SK-N-SH (cell line): Measurements from ENCODE around the gene SFXN4. TPM values are rescaled to one million over a fixed set of nuclear protein-coding genes. Genes with fewer than 3 reads are reported as not detected.

Source experiments
- CTCF ChIA-PET: fragments of 300-600, 350-600 bp; formaldehyde crosslinking; extraction: SDS; loops from one replicate; lab custom pipeline; 2021; lab: Yijun Ruan, JAX
- POLR2A ChIA-PET: fragments of 350-600 bp; sonication (Branson Sonifier 250); formaldehyde crosslinking; extraction: SDS; loops from one replicate; lab custom pipeline; 2020; ENCODE audit warnings: antibody characterized with exemption, inconsistent platforms; lab: Yijun Ruan, JAX
- DNase-seq: peaks from one replicate; pipeline ENCODE4 v3.0.0; 2012
- H2AFZ ChIP-seq: fragments of 200-600 bp; sonication (generic); 2 replicates; pipeline ENCODE4 v1.8.1; 2016; ENCODE audit warnings: antibody characterized with exemption, mild to moderate bottlenecking, low read depth
- H3F3A ChIP-seq: fragments of 200-600 bp; sonication (generic); replicated peaks from 2 replicates; pipeline ENCODE3; 2016; ENCODE audit warnings: antibody characterized with exemption, mild to moderate bottlenecking; ENCODE audit not compliant: insufficient read depth
- H3K27ac ChIP-seq, 2 experiments: fragments of 200-500 bp in 1 of 2; fragments of 200-600 bp in 1 of 2; sonication (Bioruptor generic) in 1 of 2; sonication (generic), shearing (Covaris generic) in 1 of 2; 2 replicates each; pipeline versions ENCODE4 v1.5.1 to v1.6.1; 2014 to 2016; ENCODE audit warnings: low read depth in 2 of 2, inconsistent platforms in 1 of 2, low read length in 1 of 2, mild to moderate bottlenecking in 1 of 2, mixed read lengths in 1 of 2
- H3K27me3 ChIP-seq: fragments of 200-600 bp; sonication (generic), shearing (Covaris generic); 2 replicates; pipeline ENCODE4 v1.6.1; 2016; ENCODE audit warnings: mixed run types; ENCODE audit not compliant: insufficient read depth
- H3K36me3 ChIP-seq, 2 experiments: fragments of 200-500 bp in 1 of 2; fragments of 200-600 bp in 1 of 2; sonication (Bioruptor generic) in 1 of 2; sonication (generic) in 1 of 2; replicated peaks in 1 of 2; 2 replicates each; pipeline versions ENCODE3 to v1.5.1; 2014 to 2016; ENCODE audit warnings: low read length in 1 of 2, mild to moderate bottlenecking in 1 of 2; ENCODE audit not compliant: insufficient read depth in 2 of 2, control insufficient read depth in 1 of 2
- H3K4me1 ChIP-seq, 2 experiments: fragments of 200-500 bp in 1 of 2; fragments of 200-600 bp in 1 of 2; sonication (Bioruptor generic) in 1 of 2; sonication (generic), shearing (Covaris generic) in 1 of 2; 2 replicates each; pipeline versions ENCODE4 v1.5.1 to v1.6.1; 2014 to 2016; ENCODE audit warnings: low read depth in 1 of 2, low read length in 1 of 2, mixed run types in 1 of 2; ENCODE audit not compliant: insufficient read depth in 2 of 2, control insufficient read depth in 1 of 2
- H3K4me2 ChIP-seq: fragments of 200-600 bp; sonication (generic), shearing (Covaris generic); 2 replicates; pipeline ENCODE4 v1.6.1; 2017; ENCODE audit warnings: mixed run types
- H3K4me3 ChIP-seq, 2 experiments: fragments of 200-500 bp in 1 of 2; fragments of 200-600 bp in 1 of 2; sonication (Bioruptor generic) in 1 of 2; sonication (generic), shearing (Covaris generic) in 1 of 2; 2 replicates each; pipeline versions ENCODE4 v1.5.1 to v1.8.1; 2014 to 2016; ENCODE audit warnings: low read depth in 2 of 2, inconsistent platforms in 1 of 2, low read length in 1 of 2, mild to moderate bottlenecking in 1 of 2, mixed read lengths in 1 of 2, moderate library complexity in 1 of 2
- H3K79me2 ChIP-seq: fragments of 200-600 bp; sonication (generic); 2 replicates; pipeline ENCODE4 v1.8.1; 2017; ENCODE audit warnings: mild to moderate bottlenecking; ENCODE audit not compliant: insufficient read depth
- H3K9ac ChIP-seq: fragments of 200-600 bp; sonication (generic); 2 replicates; pipeline ENCODE4 v1.6.1; 2017; ENCODE audit warnings: mixed run types
- H3K9me2 ChIP-seq: fragments of 200-600 bp; sonication (generic); 2 replicates; pipeline ENCODE4 v1.6.1; 2017; ENCODE audit warnings: mixed run types
- H3K9me3 ChIP-seq: fragments of 200-600 bp; sonication (generic); 2 replicates; pipeline ENCODE4 v1.6.1; 2017; ENCODE audit warnings: mixed run types, mild to moderate bottlenecking, moderate library complexity
- H4K20me1 ChIP-seq: fragments of 200-600 bp; sonication (generic); 2 replicates; pipeline ENCODE4 v1.6.1; 2017; ENCODE audit warnings: mild to moderate bottlenecking, mixed run types; ENCODE audit not compliant: insufficient read depth
- CHD2 ChIP-seq: fragments of 150-350 bp; IDR thresholded peaks from 2 replicates; pipeline ENCODE4 v1.6.1; 2018; ENCODE audit warnings: low read length; ENCODE audit not compliant: partially characterized antibody
- ELF1 ChIP-seq: IDR thresholded peaks from 2 replicates; pipeline ENCODE4 v1.4.0; 2012
- FOSL2 ChIP-seq: IDR thresholded peaks from 2 replicates; pipeline ENCODE4 v1.4.0; 2012; ENCODE audit warnings: low read depth, mild to moderate bottlenecking, moderate library complexity, borderline replicate concordance
- FOXJ3 ChIP-seq: sonication (generic); formaldehyde crosslinking; IDR thresholded peaks from 2 replicates; pipeline ENCODE4 v1.5.1; 2020; ENCODE audit warnings: mild to moderate bottlenecking, missing genetic modification reagents
- GABPA ChIP-seq: IDR thresholded peaks from 2 replicates; pipeline ENCODE4 v1.4.0; 2012; ENCODE audit warnings: low read depth, mild to moderate bottlenecking
- GATA2 ChIP-seq: sonication (generic); formaldehyde crosslinking; IDR thresholded peaks from 2 replicates; pipeline ENCODE4 v1.5.0; 2020; ENCODE audit warnings: mild to moderate bottlenecking, missing genetic modification reagents
- JUND ChIP-seq: IDR thresholded peaks from 2 replicates; pipeline ENCODE4 v1.4.0; 2012
- MXI1 ChIP-seq: IDR thresholded peaks from 2 replicates; pipeline ENCODE4 v1.6.1; 2012; ENCODE audit warnings: mild to moderate bottlenecking, low read depth, low read length, improper control_type of control experiment
- NFIC ChIP-seq: IDR thresholded peaks from 2 replicates; pipeline ENCODE4 v1.4.0; 2012; ENCODE audit warnings: borderline replicate concordance
- NRF1 ChIP-seq: IDR thresholded peaks from 2 replicates; pipeline ENCODE4 v1.6.1; 2012; ENCODE audit warnings: low read depth, mild to moderate bottlenecking, low read length
- RXRA ChIP-seq: IDR thresholded peaks from 2 replicates; pipeline ENCODE4 v1.4.0; 2012; ENCODE audit warnings: low read depth, mild to moderate bottlenecking, borderline replicate concordance
- SIN3A ChIP-seq: IDR thresholded peaks from 2 replicates; pipeline ENCODE4 v1.6.1; 2012; ENCODE audit warnings: low read depth, mild to moderate bottlenecking, low read length, moderate library complexity, borderline replicate concordance
- SMC3 ChIP-seq: IDR thresholded peaks from 2 replicates; pipeline ENCODE4 v1.6.1; 2012; ENCODE audit warnings: low read depth, low read length, improper control_type of control experiment
- TCF12 ChIP-seq: IDR thresholded peaks from 2 replicates; pipeline ENCODE4 v1.4.0; 2012
- YY1 ChIP-seq: IDR thresholded peaks from 2 replicates; pipeline ENCODE4 v1.4.0; 2012; ENCODE audit warnings: low read depth, mild to moderate bottlenecking
- WGBS: methylation state at CpG from one replicate; pipeline ENCODE4 v1.1.6; 2017; ENCODE audit warnings: low lambda C conversion rate; 5-methylcytosine and 5-hydroxymethylcytosine counted together
- polyA plus RNA-seq, 3 experiments: library from polyadenylated mRNA; depleted of rRNA; stranded (reverse); fragments of >200 nt; gene quantifications; 2 replicates each; pipeline ENCODE4 v1.2.3, GENCODE V29; 2012
- TF ChIP-seq, protein P1 (sequence below): IDR thresholded peaks from 2 replicates; pipeline ENCODE4 v1.4.0; 2012; ENCODE audit warnings: low read depth, borderline replicate concordance
- TF ChIP-seq, protein P2 (sequence below): IDR thresholded peaks from 2 replicates; pipeline ENCODE4 v1.4.0; 2012; ENCODE audit warnings: low read depth, borderline replicate concordance
- TF ChIP-seq, protein P3 (sequence below): fragments of 150-350 bp; IDR thresholded peaks from 2 replicates; pipeline ENCODE4 v1.6.1; 2017; ENCODE audit warnings: antibody characterized with exemption, low read length, low read depth, borderline replicate concordance

SFXN4 gene
- polyA plus RNA-seq, 1 of the 3 experiments (the other 2 are of a cell fraction), result 24.2 TPM

DNA sequence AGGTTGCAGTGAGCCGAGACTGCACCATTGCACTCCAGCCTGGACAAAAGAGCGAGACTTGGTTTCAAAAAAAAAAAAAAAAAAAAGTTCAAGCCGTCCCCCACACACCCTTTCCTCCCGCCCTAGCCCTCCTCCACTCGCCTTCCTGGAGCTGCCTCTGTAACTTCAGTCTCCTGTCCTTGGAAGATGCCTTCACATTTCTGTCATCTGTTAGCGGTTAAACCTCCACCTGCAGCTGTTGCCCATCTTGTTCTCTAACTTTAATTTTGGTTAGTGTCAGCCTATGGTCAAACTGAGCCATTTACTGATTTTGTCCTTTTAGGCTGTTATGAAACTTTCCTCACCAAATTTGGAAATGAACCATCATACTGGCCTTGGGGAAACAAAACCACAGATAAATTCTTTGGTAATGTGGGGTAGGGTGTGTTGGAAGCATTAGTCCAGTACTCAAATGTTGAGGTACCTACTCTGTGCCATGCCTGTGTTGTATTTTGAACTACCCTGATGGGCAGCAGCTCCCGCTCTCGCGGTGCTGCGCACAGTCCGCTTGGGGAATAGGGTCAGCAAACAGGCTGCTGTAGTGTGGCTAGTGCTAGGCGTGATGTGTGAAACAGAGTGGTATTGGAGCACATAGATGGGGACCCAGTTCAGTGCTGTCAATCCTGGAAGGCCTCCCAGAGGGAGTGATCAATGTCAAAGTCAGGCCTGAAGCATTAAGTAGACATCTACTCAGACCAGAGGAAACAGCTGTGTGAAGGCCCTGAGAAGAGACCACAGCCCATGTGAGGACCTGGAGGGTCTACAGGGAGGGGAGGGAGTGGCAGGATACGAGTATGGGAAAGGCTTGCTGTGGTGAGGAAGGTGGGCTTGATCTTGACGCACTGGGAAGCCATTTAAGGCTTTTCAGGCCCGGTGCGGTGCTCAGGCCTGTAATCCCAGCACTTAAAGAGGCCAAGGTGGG is 26.9 kb downstream of the SFXN4 start:
- no peak overlapping the region for H3K27ac ChIP-seq
- no peak overlapping the region for H3K9ac ChIP-seq
- peaks cover 6 to 9% of the 10 kb centered on the region in 2 experiments for H3K36me3 ChIP-seq
- no peak for TF ChIP-seq JUND
- TF ChIP-seq TCF12, result no peak
- TF ChIP-seq MXI1, result no peak
- TF ChIP-seq NFIC, result no peak
- TF ChIP-seq, protein P1, sequence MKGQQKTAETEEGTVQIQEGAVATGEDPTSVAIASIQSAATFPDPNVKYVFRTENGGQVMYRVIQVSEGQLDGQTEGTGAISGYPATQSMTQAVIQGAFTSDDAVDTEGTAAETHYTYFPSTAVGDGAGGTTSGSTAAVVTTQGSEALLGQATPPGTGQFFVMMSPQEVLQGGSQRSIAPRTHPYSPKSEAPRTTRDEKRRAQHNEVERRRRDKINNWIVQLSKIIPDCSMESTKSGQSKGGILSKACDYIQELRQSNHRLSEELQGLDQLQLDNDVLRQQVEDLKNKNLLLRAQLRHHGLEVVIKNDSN, result no peak
- no peak for TF ChIP-seq SMC3
- no peak for TF ChIP-seq RXRA
- no peak for TF ChIP-seq NRF1
- TF ChIP-seq SIN3A, result no peak
- TF ChIP-seq FOSL2, result no peak
- no peak for TF ChIP-seq ELF1
- TF ChIP-seq, protein P2, sequence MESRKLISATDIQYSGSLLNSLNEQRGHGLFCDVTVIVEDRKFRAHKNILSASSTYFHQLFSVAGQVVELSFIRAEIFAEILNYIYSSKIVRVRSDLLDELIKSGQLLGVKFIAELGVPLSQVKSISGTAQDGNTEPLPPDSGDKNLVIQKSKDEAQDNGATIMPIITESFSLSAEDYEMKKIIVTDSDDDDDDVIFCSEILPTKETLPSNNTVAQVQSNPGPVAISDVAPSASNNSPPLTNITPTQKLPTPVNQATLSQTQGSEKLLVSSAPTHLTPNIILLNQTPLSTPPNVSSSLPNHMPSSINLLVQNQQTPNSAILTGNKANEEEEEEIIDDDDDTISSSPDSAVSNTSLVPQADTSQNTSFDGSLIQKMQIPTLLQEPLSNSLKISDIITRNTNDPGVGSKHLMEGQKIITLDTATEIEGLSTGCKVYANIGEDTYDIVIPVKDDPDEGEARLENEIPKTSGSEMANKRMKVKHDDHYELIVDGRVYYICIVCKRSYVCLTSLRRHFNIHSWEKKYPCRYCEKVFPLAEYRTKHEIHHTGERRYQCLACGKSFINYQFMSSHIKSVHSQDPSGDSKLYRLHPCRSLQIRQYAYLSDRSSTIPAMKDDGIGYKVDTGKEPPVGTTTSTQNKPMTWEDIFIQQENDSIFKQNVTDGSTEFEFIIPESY, result no peak
- no peak for TF ChIP-seq CHD2
- TF ChIP-seq YY1, result no peak
- no peak for TF ChIP-seq GATA2
- TF ChIP-seq, protein P3, sequence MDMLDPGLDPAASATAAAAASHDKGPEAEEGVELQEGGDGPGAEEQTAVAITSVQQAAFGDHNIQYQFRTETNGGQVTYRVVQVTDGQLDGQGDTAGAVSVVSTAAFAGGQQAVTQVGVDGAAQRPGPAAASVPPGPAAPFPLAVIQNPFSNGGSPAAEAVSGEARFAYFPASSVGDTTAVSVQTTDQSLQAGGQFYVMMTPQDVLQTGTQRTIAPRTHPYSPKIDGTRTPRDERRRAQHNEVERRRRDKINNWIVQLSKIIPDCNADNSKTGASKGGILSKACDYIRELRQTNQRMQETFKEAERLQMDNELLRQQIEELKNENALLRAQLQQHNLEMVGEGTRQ, result no peak
- TF ChIP-seq FOXJ3, result no peak
- TF ChIP-seq GABPA, result no peak
- POLR2A ChIA-PET, result interaction anchor here (0.7 kb wide), 1 partner anchor 57 kb away, joined by 3 read pairs; no protein-coding TSS in a partner anchor
- no peaks in the 10 kb centered on the region for H3K9me3 ChIP-seq
- no peaks in the 10 kb centered on the region for H3K4me1 ChIP-seq
- WGBS, result 97% methylated on average over 16 of the region's 16 CpGs
- H4K20me1 ChIP-seq, result no peaks in the 10 kb centered on the region
- H3K27me3 ChIP-seq, result no peaks in the 10 kb centered on the region
- H3K9me2 ChIP-seq, result no peaks in the 10 kb centered on the region
- CTCF ChIA-PET, result interaction anchor here (1.0 to 3.4 kb wide), 4 partner anchors 26 to 68 kb away, joined by 3 to 16 read pairs (median 4); partner anchors contain the start of gene GRK5
- no peak overlapping the region for H3K4me3 ChIP-seq
- no peaks in the 10 kb centered on the region for H3K79me2 ChIP-seq
- H3K4me2 ChIP-seq, result no peak overlapping the region
- H2AFZ ChIP-seq, result no peak overlapping the region
- DNase-seq, result no peak
- H3F3A ChIP-seq, result peaks cover 9% of the 10 kb centered on the region
